Measurements from ENCODE around the gene MAP3K15.
"Not testable (repeated sequence)": the region's sequence is repeated elsewhere in the genome, so short reads cannot be mapped to it uniquely, and the experiment has no call there.

MAP3K15 gene

DNA sequence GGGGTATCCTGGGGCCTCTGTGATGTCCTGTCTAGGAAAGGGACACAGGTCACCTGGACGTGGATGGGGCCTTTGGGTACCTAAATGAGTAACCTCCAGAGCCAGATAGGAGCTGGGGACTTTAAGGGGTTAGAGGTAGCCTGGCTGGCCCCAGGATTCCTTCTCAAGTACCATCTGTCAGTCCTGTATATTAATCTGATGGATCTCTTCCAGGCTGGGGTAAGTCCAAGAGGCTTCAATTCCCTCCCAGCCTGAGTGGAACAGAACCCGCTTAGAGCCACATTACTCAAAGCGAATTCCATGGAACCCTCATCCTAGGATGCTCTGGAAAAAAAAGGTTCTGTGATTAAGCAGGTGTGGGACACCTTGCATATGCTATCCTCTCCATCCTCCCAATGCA lies 24.8 kb upstream of the MAP3K15 start:
- DNase-seq (ENCODE audit: low read depth, low spot score), result no peak

DNA sequence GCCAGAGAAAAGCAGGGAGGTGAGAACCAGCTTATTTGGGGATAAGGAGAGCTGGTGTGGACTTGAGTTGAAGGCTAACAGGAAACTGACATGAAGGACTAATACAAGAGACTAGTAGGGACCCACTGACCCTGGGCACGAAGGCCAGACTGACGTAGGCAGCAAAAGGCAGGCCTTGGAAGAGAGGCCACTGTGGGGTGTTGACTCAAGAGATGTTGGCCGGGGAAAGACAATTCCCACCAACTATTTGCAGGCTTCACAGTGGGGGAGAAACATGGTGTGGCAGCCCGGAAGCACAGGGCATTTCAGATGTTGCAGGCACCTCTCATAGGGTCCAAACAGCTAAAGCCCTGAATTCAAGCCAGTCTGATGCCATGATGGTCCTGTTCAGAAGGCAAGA lies 24.4 kb upstream of the MAP3K15 start:
- no peak for DNase-seq (ENCODE audit: low read depth, low spot score)

DNA sequence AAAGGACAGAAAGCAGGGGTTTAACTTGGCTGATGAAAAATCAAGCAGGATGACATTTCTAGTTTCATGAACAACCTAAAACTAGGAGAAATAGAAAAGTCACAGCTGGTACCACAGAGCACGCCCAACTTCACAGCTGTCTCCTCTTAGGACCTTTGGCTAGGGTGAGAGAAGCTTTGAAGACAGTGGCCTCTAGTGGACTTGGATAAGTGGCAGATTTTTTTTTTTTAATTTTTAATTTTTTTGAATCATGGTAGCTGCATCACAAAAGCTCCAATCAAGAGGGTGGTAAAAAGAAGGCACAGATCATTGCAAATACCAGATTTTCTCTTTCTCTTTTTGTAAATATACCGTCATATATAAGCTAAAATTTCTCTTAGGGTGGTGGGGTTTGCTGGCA lies 20.2 kb upstream of the MAP3K15 start:
- DNase-seq (ENCODE audit: low read depth, low spot score), result no peak

DNA sequence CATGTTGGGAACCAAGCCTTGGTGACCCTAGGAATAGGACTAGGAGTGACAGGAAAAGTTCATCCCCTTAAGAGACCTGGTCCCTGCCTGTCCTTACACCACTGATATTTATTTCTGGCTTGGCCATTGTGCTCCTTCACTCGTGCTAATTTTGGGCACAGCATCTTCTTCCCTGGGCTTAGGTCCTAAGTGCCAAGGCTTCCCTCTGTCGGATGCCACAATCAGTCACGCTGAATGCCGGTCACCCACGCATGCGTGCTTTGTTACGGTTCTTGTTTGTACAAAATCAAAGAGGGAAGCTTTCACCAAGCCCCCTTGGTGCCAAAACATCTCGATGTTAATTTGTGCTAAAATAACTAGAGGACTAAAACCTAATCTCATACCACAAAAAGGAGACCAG lies 17.4 kb upstream of the MAP3K15 start:
- no peak for DNase-seq (ENCODE audit: low read depth, low spot score)

DNA sequence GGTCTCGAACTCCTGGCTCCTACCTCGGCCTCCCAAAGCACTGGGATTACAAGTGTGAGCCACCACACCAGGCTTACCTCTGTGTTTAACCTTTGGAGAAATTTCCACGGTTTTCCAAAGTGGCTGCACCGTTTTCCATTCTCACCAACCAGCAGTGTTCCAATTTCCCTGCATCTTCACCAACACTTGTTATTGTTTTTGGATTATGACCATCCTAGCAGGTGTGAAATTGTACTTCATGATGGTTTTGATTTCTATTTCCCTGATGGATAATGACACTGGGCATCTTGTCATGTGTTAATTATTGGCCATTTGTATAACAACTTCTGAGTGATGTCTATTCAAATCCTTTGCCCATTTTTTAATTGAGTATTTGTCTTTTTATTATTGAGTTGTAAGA lies 2.7 kb upstream of the MAP3K15 start:
- DNase-seq (ENCODE audit: low read depth, low spot score), result no peak

DNA sequence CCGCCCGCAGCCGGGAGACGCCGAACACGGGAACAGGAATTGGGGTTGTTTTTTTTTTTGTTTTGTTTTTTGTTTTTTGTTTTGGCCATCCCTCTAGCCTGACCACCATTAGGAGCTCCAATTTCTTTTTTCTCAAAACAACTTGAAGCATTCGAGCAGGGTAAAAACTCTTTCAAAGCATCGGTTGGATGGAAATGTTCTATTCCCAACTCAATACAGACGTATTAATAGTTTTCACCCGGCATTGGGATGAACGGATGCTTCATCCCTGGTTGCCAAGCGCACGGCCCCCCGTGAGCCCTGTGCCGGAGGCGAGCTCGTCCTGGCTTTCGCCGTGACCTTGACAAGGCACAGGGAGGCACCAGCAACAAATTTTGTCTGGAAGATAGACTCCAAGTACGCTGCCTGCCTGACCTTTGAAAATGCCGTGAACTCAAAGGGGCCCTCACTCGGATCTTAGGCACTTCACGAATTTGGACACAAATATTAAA lies 352 bp upstream of the MAP3K15 start:
- DNase-seq (ENCODE audit: low read depth, low spot score), result no peak

DNA sequence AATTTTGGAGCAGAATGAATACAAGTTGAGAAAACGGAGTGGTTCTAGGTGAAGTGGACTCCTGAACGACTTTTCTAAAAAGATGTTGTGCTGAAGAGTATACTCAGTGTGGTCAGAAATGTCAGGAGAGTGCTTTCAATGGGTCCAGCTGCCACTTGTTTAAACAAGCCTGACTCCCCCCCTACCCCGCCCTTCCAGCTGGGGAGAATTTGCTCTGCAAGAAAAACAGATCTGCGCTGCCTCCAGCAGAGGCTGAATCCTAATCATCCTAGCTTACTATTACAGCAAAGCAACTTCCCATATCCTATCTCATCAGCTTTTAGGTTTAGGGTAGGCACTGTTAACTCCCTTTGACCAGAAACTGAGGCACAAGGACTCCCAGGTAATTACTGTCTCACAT lies 1.9 kb downstream of the MAP3K15 start:
- DNase-seq (ENCODE audit: low read depth, low spot score), result no peak

DNA sequence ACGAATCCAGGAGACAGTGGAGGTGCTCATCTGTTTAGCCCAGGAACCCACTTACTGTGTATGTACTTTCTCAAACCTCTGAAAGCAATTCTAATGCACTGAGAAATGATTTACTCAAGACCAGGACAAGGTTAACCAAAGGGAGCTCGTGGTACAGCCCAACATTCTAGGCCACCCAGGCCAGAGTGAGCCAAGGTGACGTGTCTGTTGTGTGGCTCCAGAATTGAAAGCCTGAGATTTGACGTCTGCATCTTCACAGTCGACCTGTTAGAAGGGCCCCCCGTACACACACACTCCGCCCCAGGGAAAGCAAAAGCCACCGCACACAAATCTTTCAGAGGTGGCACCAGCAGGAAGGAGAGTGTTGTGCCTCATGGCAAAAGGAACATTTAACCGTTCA lies 2.3 kb downstream of the MAP3K15 start:
- DNase-seq (ENCODE audit: low read depth, low spot score), result no peak

DNA sequence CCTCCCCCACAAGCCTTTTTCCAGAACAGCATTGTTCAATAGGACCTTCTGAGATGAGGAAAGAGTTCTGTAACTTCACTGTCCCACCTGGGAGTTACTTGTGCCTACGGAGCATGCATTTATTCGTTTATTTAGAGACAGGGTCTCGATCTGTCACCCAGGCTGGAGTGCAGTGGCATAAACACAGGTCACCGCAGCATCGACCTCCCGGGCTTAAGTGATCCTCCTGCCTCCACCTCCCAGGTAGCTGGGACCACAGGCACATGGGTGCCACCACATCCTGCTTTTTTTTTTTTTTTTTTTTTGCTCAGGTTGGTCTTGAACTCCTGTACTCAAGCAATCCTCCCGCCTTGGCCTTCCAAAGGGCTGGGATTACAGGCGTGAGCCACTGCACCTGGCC lies 2.9 kb downstream of the MAP3K15 start:
- DNase-seq (ENCODE audit: low read depth, low spot score), result no peak

DNA sequence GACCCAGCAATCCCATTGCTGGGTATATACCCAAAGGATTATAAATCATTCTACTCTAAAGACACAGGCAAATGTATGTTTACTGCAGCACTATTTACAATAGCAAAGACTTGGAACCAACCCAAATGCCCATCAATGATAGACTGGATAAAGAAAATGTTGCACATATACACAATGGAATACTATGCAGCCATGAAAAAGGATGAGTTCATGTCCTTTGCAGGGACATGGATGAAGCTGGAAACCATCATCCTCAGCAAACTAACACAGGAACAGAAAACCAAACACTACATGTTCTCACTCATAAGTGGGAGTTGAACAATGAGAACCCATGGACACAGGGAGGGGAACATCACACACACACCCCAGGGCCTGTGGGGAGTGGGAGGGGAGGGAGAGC lies 3.5 kb downstream of the MAP3K15 start:
- DNase-seq (ENCODE audit: low read depth, low spot score), result not testable (repeated sequence)

DNA sequence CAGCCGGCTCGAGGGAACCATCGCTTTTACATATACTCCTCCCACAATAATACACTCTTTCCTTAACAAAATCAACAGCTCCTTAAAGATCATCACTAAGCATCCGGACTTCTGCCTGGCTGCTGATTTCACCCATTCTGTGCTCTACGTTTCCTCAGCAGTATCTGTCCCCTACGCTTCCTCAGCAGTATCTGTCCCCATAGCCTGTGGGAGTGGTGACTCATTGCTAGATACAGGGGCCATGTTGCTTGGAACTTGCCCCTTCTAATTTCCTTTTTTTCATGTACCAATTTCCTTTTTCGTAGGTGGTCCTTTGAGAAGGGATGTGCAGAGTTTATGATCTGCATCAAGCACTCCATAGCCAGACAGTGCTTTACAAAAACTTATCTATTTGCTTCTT lies 18.6 kb downstream of the MAP3K15 start:
- no peak for DNase-seq (ENCODE audit: low read depth, low spot score)

DNA sequence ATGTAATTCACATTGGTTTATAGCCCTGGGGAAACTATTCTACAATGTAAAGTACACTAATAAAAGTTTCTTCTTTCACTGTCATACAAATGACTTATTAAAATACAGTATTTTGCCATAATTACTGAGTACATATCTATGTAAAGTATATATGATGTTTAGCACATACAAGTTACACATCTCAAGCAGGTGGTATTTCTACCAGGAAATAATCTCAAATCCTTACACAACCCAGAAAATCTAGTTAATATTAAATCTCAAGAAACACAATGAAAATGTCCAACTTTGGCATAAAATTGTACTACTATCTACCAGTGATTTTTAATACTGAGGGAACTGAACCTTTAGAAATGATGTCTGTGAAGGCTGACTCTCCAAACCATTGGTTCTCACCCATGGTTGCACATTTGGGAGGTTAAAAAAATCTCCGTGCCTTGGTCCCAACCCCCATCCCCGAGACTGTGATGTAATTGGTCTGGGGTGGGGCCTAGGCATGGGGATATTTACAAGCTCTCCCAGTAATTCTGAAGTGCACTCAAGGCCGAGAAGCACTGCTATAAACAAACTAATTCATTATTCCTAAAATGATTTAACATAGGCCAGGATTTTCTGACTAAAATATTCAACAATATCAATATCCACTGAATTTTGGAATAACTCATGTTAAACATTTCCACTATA lies 27.6 kb downstream of the MAP3K15 start:
- DNase-seq (ENCODE audit: low read depth, low spot score), result no peak

DNA sequence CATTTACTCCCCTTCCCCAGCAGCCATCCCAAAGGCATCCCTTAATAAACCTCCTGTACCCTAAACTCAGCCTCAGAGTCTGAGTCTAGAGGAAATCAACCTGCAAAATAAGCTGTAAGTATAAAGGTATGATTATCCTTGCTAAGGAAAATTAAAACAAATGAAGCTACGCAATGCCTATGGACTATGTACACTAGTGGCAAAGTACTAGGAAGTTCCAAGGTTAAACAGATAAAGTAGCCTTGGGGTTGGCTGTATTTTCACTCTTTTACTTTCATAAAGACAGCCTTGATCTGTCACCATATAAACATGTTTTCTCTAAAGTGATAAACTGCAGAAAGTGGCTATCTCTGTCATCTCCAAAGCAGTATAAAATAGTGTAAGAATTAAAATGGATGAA lies 35.9 kb downstream of the MAP3K15 start:
- DNase-seq (ENCODE audit: low read depth, low spot score), result no peak

DNA sequence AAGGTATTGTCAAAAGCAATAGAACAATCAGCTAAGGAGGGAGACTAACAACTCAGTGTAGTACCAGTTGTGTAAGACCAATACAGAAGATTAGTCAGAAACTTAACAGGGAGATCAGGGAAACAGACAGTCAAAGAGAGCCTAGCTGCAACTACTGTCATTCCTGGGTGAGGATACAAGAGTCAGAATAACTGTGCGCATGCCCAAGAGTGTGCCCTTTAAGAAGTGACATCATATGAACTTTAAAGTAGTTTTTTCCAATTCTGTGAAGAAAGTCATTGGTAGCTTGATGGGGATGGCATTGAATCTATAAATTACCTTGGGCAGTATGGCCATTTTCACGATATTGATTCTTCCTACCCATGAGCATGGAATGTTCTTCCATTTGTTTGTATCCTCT lies 46.9 kb downstream of the MAP3K15 start:
- DNase-seq (ENCODE audit: low read depth, low spot score), result not testable (repeated sequence)

DNA sequence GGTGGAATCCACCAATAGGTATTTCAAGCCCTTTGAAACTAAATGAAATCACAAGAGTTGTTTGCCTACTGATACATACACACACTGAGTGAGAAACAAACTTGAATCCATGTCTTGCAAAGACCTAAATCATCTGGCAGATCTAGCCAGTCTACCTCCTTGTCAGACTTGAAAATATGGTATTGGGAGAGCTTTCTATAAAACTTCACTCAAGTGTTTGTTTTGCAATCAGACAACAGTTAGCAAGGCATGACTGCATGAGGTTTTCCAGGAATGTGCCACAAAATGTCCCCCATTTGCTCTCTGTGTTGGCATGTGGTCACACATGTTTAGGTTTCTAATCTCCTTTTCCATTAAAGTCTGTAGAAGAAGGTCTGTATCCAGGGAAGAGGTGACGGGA lies 52.4 kb downstream of the MAP3K15 start:
- no peak for DNase-seq (ENCODE audit: low read depth, low spot score)

DNA sequence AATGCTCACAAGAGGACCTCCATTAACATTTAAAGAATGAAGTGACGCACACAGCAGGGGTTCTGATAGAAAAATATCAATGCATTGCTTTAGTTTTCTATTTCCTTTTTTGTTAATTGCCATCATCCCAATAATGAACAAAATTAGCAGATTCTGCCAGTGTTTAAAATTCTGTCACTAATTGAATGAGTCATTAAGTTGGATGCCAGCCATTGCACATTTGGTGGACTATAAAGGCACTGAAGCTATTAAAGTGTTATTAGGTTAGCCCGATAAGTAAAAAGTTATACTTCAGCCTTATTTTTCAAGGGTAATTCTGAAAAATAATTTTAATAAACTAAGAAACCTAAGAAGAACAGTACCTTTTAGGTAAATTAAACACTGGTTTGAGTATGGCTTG lies 53.1 kb downstream of the MAP3K15 start:
- no peak for DNase-seq (ENCODE audit: low read depth, low spot score)

DNA sequence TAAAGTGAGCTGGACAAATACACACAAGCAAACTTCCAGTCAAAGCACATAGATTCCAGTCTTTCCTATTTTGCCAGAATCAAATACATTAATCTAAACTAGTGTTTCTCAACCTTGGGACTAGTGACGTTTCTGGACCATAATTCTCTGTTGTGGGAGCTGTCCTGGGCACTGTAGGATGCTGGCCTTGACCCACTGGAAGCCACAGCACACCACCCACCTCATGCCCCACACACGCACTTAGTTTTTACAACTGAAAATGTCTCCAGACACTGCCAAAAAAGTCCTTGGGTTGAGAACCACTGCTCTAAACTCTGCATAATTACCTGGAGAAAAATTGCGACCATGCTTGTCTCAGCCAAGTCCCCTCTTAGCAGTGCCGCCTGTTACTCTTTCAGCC lies 57.6 kb downstream of the MAP3K15 start:
- DNase-seq (ENCODE audit: low read depth, low spot score), result no peak

DNA sequence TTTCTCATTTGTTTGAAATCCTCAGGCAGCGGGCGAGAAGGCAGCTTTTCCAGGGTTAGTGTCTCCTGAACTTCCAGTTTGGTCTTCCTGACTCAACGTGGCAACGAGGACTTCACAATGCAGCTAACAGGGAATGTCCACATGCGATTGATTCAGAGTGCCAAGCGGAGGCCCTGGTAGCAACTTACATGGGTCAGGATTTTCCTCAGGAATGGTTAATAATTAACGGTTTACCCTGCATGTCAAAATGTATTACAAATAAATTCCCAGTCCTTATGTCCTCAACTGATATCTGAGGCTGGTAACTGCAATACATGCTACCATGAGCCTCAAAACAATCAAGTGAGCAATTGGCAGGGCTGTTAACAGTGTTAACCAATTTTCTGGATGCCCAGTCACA lies 67.2 kb downstream of the MAP3K15 start:
- DNase-seq (ENCODE audit: low read depth, low spot score), result no peak

DNA sequence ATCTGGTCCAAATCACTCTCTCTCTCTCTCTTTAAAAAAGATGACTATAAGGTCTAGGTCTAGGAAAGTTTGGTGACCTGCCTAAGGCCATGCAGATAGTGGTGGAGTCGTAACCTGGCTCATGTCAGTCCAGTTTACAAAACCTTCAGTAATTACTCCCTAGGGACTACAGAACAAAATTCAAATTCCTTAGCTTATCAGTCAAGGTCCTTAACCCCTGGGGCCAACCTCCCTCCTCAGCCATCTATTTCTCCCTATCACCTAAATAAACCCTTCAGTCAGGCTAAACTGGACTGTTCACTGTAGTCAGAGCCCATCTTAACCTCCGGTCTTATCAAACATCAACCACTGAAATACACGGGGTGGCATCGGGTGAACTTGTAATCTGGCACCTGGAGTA lies 68.9 kb downstream of the MAP3K15 start:
- DNase-seq (ENCODE audit: low read depth, low spot score), result no peak

DNA sequence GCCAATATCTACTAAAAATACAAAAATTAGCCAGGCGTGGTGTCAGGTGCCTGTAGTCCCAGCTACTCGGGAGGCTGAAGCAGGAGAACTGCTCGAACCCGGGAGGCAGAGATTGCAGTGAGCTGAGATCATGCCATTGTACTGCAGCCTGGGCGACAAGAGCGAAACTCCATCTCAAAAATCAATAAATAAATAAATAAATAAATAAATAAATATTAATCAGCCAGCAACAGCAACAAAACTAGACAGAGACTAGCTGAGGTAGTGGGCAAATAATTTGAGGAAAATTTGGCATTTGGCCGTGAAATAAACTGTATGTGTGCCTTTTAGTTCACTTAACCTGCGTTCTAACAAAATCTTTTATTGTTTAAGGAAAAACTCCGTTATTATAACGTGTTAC lies 69.5 kb downstream of the MAP3K15 start:
- not testable (repeated sequence) for DNase-seq (ENCODE audit: low read depth, low spot score)

DNA sequence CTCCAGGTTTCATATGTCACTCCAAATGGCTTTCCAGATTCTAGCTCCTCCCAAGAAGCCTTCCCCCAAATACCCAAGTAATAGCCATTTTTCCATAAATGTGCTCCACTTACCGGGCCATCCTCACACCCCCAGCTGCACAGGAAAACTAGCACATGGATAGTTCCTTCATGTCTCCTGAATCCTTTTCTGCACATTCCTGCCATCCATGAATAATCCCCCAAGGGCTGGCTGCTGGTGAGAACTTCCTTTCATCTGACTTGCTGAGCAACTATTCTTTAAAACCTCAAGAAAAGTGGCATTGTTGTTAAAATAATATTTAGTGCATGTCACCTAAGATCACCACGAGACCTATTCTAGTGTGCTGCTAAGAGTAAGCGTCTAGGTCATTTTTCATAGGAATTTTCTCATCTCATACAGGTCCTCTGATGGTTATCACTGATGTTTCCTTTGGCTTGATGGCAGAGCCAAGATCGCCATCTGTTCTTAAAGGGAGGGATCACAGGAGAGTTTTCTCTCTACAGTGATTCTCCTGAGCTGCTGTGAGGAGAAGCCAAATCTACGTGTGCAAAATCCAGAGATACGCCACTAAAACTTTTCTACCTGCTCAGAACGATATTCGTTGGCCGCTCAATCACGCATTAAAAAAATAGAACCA lies 71.3 kb downstream of the MAP3K15 start:
- no peak for DNase-seq (ENCODE audit: low read depth, low spot score)

DNA sequence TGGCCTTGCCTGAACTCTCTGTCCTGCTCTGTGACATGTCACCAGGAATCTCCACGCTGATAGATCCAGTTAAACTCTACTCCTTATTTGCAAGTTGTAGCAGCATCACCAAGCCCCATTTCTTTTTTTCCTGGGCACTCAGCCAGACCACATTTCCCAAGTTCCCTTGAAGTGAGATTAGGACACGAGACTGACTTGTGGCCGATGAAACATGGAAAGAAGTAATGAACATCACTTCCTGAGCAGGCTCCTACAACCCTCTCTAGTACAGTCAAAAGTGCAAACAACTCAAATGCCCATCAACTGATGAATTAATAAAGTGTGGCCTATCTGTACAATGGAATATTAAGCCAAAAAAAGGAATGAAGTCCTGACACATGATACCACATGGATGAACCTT lies 74.6 kb downstream of the MAP3K15 start:
- no peak for DNase-seq (ENCODE audit: low read depth, low spot score)

DNA sequence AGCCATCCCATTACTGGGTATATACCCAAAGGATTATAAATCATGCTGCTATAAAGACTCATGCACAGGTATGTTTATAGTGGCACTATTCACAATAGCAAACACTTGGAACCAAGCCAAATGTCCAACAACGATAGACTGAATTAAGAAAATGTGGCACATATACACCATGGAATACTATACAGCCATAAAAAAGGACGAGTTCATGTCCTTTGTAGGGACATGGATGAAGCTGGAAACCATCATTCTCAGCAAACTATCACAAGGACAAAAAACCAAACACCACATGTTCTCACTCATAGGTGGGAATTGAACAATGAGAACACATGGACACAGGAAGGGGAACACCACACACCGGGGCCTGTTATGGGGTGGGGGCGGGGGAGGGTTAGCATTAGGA lies 92.6 kb downstream of the MAP3K15 start:
- DNase-seq (ENCODE audit: low read depth, low spot score), result not testable (repeated sequence)

DNA sequence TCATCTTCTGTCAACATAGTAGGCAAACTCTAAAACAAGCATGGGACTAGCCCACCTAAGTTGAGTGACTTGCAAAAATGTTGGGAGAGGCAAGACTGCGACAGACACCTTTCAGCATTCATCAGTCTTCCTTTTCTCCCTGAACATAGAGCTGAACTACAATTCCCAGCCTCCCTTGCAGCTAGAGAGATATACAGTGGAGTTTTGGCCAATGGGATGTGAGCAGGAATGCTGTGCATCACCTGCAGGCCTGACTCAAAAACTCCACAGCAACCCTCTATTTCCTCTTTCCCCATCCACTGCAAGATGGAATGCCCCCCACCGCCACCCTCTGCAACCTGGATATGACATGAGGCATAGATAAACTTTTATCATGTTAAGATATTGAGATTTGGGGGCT lies 105.0 kb downstream of the MAP3K15 start:
- DNase-seq (ENCODE audit: low read depth, low spot score), result no peak

Data from iPS DF 19.7 (cell line).